Transverse colon (tissue), 4 donors: ENCODE data around the gene RAD9A. TPM values are rescaled to one million over a fixed set of nuclear protein-coding genes. Genes with fewer than 3 reads are reported as not detected.

Experiments
- DNase-seq: peaks from one replicate; pipeline ENCODE4 v3.0.0-alpha.2; 2019
- H3K27ac ChIP-seq, 4 donors: fragments of 200-600 bp; sonication (generic); 2 replicates each; pipeline ENCODE4 v1.5.1; 2016 to 2018; ENCODE audit warnings: inconsistent platforms in 4 of 4
- H3K27me3 ChIP-seq: fragments of 200-600 bp; sonication (generic); 2 replicates; pipeline ENCODE4 v1.5.1; 2017; ENCODE audit warnings: inconsistent platforms
- H3K36me3 ChIP-seq, 4 donors: fragments of 200-600 bp; sonication (generic); 2 replicates each; pipeline ENCODE4 v1.5.1; 2017 to 2019; ENCODE audit warnings: inconsistent platforms in 4 of 4
- H3K4me1 ChIP-seq, 4 donors: fragments of 200-600 bp; sonication (generic); 2 replicates each; pipeline ENCODE4 v1.5.1; 2017 to 2020; ENCODE audit warnings: inconsistent platforms in 4 of 4
- H3K4me3 ChIP-seq, 4 donors: fragments of 200-600 bp; sonication (generic); 1 replicate in 1 of 4; 2 replicates in 3 of 4; pipeline versions ENCODE4 v1.5.1 to v1.6.1; 2017 to 2019; ENCODE audit warnings: inconsistent platforms in 4 of 4
- H3K9me3 ChIP-seq, 2 donors: fragments of 200-600 bp; sonication (generic); 2 replicates each; pipeline ENCODE4 v1.5.1; 2017 to 2019; ENCODE audit warnings: inconsistent platforms in 2 of 2
- EP300 ChIP-seq: sonication (generic); formaldehyde crosslinking; IDR thresholded peaks from one replicate; pipeline ENCODE4 v1.6.1; 2017; ENCODE audit warnings: antibody characterized with exemption, low read depth
- POLR2A ChIP-seq: fragments of 450-650 bp; IDR thresholded peaks from one replicate; pipeline ENCODE4 v1.6.1; 2016; ENCODE audit warnings: antibody characterized with exemption, mild to moderate bottlenecking, moderate library complexity
- POLR2AphosphoS5 ChIP-seq, 3 donors: sonication (generic); formaldehyde crosslinking; IDR thresholded peaks; one replicate each; pipeline ENCODE4 v1.6.1; 2016; ENCODE audit warnings: antibody characterized with exemption in 3 of 3
- WGBS, 2 donors: methylation state at CpG; one replicate each; pipeline ENCODE4 v1.1.5; 2018; ENCODE audit warnings: low coverage in 1 of 2; 5-methylcytosine and 5-hydroxymethylcytosine counted together
- in situ Hi-C, 4 donors: fragments of 200-750 bp; cut with MboI; loops; one replicate each; pipeline versions ENCODE4 v1.15.0 to v1.15.1; 2017; ENCODE audit warnings: low sequenced_read_pairs in 3 of 4, low pct_ligation_motif_present in 1 of 4, low pct_unique_long_range_greater_than_20kb in 1 of 4
- intact Hi-C: fragments of 100-400 bp; cut with DNase I; formaldehyde crosslinking; loops from one replicate; pipeline ENCODE4 v1.15.1; 2023; ENCODE audit warnings: low total_unique reads
- total RNA-seq, 4 donors: library from RNA; depleted of rRNA; stranded (reverse); fragments of >200 nt; gene quantifications; one replicate each; pipeline ENCODE4 v1.1.0, GENCODE V29; 2016
- TF ChIP-seq, protein P1 (sequence below), 5 experiments: fragments of 200-600 bp in 3 of 5; fragments of 450-650 bp in 2 of 5; sonication (generic) in 3 of 5; IDR thresholded peaks; 1 replicate in 2 of 5; 2 replicates in 3 of 5; pipeline ENCODE4 v1.5.1; 2016 to 2017; ENCODE audit warnings: antibody characterized with exemption in 5 of 5, inconsistent platforms in 3 of 5, mild to moderate bottlenecking in 2 of 5, moderate library complexity in 1 of 5

The RAD9A gene
- total RNA-seq, 4 donors from 2014 or later = 37.8 to 470 (median 95.3) TPM

DNA sequence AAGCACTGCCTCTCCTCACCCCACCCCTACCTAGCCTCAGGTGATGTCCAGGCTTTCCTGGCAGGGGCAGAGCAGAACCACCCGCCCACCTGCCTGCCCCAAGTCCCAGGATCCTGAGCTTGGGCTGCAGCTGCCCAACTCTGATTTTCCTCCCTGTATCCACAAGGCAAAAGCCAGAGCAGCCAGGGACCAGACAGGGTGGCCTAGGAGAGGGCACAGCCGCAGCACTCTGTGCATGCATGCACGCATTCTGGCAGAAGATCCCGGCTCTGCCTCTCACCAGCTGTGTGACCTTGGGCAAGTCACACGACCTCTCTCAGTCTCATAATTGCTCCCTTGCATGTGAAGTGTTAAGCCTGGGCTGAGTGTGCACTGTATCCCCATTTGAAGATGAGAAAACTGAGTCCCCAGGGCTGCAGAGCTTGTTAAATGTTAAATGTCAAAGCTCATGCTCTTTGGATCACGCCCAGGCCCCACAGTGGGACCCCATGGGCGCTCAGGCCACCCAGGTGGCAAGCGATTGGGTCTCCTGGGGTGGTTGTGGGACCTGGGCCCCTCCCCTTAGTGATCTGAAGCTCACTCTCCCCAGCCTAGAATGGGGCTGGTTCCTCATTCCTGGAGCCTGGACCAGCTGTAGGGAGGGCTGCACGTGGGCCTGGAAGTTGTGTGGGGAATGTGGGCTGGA lies 20.9 kb downstream of the RAD9A start:
- no peak overlapping the region for H3K27ac ChIP-seq
- H3K4me3 ChIP-seq = no peak overlapping the region
- no peak for DNase-seq
- 65 to 100% methylated on average over 1 to 9 of the region's 9 CpGs for WGBS, 2 donors
- in situ Hi-C loops = no loop called here
- intact Hi-C loops = no loop called here
- no peaks in the 10 kb centered on the region for H3K36me3 ChIP-seq
- H3K4me1 ChIP-seq = peaks cover 0 to 30% (median 21%) of the 10 kb centered on the region in 4 donors
- TF ChIP-seq POLR2A (no peak), POLR2AphosphoS5 (IDR thresholded peaks at IDR 0.05) (no peak), EP300 (no peak)
- TF ChIP-seq, protein P1, sequence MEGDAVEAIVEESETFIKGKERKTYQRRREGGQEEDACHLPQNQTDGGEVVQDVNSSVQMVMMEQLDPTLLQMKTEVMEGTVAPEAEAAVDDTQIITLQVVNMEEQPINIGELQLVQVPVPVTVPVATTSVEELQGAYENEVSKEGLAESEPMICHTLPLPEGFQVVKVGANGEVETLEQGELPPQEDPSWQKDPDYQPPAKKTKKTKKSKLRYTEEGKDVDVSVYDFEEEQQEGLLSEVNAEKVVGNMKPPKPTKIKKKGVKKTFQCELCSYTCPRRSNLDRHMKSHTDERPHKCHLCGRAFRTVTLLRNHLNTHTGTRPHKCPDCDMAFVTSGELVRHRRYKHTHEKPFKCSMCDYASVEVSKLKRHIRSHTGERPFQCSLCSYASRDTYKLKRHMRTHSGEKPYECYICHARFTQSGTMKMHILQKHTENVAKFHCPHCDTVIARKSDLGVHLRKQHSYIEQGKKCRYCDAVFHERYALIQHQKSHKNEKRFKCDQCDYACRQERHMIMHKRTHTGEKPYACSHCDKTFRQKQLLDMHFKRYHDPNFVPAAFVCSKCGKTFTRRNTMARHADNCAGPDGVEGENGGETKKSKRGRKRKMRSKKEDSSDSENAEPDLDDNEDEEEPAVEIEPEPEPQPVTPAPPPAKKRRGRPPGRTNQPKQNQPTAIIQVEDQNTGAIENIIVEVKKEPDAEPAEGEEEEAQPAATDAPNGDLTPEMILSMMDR (IDR thresholded peaks at IDR 0.05) = no peak
- H3K27me3 ChIP-seq = peaks cover 38% of the 10 kb centered on the region
- no peaks in the 10 kb centered on the region for H3K9me3 ChIP-seq

DNA sequence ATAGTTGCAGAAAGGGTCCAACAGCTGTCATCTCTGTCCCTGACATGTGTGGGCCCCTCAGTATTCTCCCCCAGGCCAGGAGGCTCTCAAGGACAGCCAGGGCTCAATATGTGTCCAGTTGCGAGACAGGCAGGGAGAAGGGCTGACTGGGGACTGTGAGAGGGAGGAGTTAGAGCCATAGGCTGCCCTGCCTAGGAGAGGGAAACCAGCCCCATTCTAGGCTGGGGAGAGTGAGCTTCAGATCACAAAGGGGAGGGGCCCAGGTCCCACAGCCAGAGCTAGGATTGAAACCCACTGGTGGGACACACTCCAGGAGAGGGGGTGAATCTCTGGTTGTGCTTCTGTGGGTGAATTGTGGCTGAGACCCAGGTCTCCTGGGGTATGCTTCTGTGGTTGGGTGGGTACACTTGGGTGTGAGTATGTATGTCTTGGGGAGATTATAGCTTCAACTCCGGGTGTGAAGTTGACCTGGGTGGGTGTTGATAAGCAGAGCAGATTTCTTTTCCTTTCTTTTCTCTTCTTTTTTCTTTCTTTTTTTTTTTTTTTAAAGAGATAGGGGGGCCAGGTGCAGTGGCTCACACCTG lies 21.6 kb downstream of the RAD9A start:
- Histone ChIP-seq H3K4me3 (no peak overlapping the region), H3K9me3 (no peaks in the 10 kb centered on the region), H3K4me1 (peaks cover 0 to 29% (median 20%) of the 10 kb centered on the region in 4 donors), H3K36me3 (no peaks in the 10 kb centered on the region), H3K27me3 (peaks cover 38% of the 10 kb centered on the region), H3K27ac (no peak overlapping the region)
- WGBS, 2 donors = 60 to 67% methylated on average over 1 to 2 of the region's 2 CpGs
- intact Hi-C loops = no loop called here
- TF ChIP-seq EP300 = no peak
- TF ChIP-seq POLR2AphosphoS5 (IDR thresholded peaks at IDR 0.05) = no peak
- TF ChIP-seq, protein P1 (IDR thresholded peaks at IDR 0.05) = no peak
- no peak for TF ChIP-seq POLR2A
- in situ Hi-C loops = no loop called here
- DNase-seq = no peak

GRCh38 chr11:67415501-67416304 lies 23.9 kb downstream of the RAD9A start, which contains the start of gene CARNS1:
Gene CARNS1, plus strand, starts transcription at chr11:67415678. Its CDS starts 522 bp downstream, at chr11:67416200.
- H3K9me3 ChIP-seq = no peaks in the 10 kb centered on the region
- H3K4me1 ChIP-seq = peaks cover 10 to 37% (median 24%) of the 10 kb centered on the region in 4 donors
- in situ Hi-C loops (no loop called here), intact Hi-C loops (no loop called here)
- peak within 1 kb of the TSS in 2 of 4 donors; percentile 29 to 40 for H3K4me3 ChIP-seq
- H3K36me3 ChIP-seq = no peaks in the 10 kb centered on the region
- peak within 1 kb of the TSS in 3 of 4 donors; percentile 9 to 39 (median 36) for H3K27ac ChIP-seq
- peaks cover 32% of the 10 kb centered on the region for H3K27me3 ChIP-seq
- TF ChIP-seq POLR2AphosphoS5 (IDR thresholded peaks at IDR 0.05) = no peak
- TF ChIP-seq EP300 = no peak
- TF ChIP-seq, protein P1 (IDR thresholded peaks at IDR 0.05) = no peak
- TF ChIP-seq POLR2A = no peak
- WGBS, 2 donors = 12% methylated on average over 22 of the region's 67 CpGs; no CpG with 5 or more reads in 1 of the 2 donors
- DNase-seq = no peak
